GM13976 (cell line): ENCODE measurements around the gene SERGEF.

Experiments
- DNase-seq: peaks from one replicate; pipeline ENCODE4 v3.0.0; 2012; ENCODE audit warnings: low spot score
- in situ Hi-C: fragments of 300-500 bp; cut with MboI; formaldehyde crosslinking; loops from one replicate; pipeline ENCODE4 v1.12.0; 2022; ENCODE audit warnings: low sequenced_read_pairs, mixed read lengths, inconsistent platforms; ENCODE audit not compliant: unreplicated experiment
- TF ChIP-seq, protein P1 (sequence below): IDR thresholded peaks from 2 replicates; pipeline ENCODE4 v1.5.1; 2012; ENCODE audit warnings: borderline replicate concordance, mild to moderate bottlenecking; ENCODE audit not compliant: insufficient read depth; ENCODE audit errors: extremely low read depth, missing control alignments, control extremely low read depth

The SERGEF gene

DNA sequence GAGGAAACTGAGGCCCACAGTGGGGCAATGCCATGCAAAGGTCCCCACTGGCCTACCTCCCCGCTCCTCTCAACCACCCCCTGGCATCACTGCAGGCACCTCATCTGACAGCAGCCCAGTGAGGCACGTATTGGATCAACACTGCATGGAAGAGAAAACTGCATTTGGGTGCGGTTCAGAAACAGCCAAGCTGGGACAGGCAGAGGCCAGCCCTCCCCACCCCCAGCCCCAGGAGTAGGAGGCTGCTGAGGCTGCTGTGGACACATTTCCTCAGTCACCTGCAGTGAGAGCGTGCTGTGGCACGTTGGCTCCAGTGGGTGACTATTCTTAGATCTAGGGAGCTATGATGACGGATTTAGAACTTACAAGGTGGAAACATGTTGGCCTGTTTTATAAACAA, 214.6 kb downstream of the SERGEF start:
- in situ Hi-C loops, result no loop called here
- TF ChIP-seq, protein P1, sequence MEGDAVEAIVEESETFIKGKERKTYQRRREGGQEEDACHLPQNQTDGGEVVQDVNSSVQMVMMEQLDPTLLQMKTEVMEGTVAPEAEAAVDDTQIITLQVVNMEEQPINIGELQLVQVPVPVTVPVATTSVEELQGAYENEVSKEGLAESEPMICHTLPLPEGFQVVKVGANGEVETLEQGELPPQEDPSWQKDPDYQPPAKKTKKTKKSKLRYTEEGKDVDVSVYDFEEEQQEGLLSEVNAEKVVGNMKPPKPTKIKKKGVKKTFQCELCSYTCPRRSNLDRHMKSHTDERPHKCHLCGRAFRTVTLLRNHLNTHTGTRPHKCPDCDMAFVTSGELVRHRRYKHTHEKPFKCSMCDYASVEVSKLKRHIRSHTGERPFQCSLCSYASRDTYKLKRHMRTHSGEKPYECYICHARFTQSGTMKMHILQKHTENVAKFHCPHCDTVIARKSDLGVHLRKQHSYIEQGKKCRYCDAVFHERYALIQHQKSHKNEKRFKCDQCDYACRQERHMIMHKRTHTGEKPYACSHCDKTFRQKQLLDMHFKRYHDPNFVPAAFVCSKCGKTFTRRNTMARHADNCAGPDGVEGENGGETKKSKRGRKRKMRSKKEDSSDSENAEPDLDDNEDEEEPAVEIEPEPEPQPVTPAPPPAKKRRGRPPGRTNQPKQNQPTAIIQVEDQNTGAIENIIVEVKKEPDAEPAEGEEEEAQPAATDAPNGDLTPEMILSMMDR, result no peak
- DNase-seq, result no peak

- no peak for DNase-seq
- TF ChIP-seq, protein P1, result no peak
- in situ Hi-C loops, result no loop called here
Measured at GRCh38 chr11:17796154-17796553, 216.7 kb downstream of the SERGEF start.

- TF ChIP-seq, protein P1, result no peak
Measured at GRCh38 chr11:17794981-17795380, 217.9 kb downstream of the SERGEF start.

GRCh38 chr11:17793642-17794170, 219.1 kb downstream of the SERGEF start:
- DNase-seq, result no peak
- in situ Hi-C loops, result no loop called here
- TF ChIP-seq, protein P1, result no peak

More at GRCh38 chr11:17794981-17795380, 217.9 kb downstream of the SERGEF start:
- no peak for DNase-seq
- in situ Hi-C loops, result no loop called here

DNA sequence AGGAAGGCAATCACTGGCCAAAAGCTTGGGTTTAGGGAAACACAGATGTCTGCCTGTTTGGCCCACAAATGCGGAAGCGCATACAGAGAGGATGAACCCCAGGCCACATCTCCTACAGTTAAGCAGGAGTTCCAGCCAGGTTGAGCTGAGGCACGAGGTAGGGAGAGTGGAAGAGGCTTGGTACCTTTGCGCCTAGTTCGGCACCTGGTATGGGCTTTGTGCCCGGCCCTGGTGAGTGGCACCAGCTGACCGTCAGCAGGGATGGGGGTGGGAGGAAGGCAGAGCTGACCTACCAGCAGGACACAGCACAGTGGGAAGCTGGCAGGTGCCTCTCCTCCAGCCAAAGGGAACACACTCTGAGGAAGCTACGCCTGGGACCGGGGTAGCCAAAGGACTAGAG, 220.7 kb downstream of the SERGEF start:
- in situ Hi-C loops, result no loop called here
- DNase-seq, result no peak
- TF ChIP-seq, protein P1, result no peak

GRCh38 chr11:17791144-17791543, 221.7 kb downstream of the SERGEF start:
- in situ Hi-C loops, result no loop called here
- DNase-seq, result no peak
- TF ChIP-seq, protein P1, result no peak

DNA sequence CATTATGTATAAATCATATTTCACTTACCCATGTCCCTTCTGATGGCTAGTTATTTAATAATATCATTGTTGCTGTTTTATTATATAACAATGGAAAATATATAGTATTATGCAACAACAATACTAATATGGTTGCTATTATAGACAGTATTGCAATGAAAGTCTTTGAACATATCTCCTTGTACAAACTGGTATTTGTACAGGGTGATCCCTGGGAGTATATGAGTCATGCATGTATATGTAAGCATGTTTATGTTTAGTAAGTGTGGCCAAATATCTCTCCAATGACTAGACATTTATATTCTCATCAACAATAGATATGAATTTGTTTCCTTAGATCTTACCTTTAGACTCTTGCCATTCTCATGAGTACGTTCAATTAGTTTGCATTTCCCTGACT, 222.4 kb downstream of the SERGEF start:
- TF ChIP-seq, protein P1, result no peak
- in situ Hi-C loops, result no loop called here
- DNase-seq, result no peak
